ENCODE data around the gene NSD2. TPM values are rescaled to one million over a fixed set of nuclear protein-coding genes. Genes with fewer than 3 reads are reported as not detected.
"Not testable (repeated sequence)": the region's sequence is repeated elsewhere in the genome, so short reads cannot be mapped to it uniquely, and the experiment has no call there.

NSD2 gene
- total and polyA plus RNA-seq, 4 donors = 59.0 to 102 (median 84.1) TPM

- Histone ChIP-seq H3K27ac (ENCODE audit: low read depth, low read length) (no peak overlapping the region), H3K4me1 (ENCODE audit: control insufficient read depth, insufficient read depth, low read length) (no peaks in the 10 kb centered on the region), H3K4me3 (ENCODE audit: low read depth, low read length) (no peak overlapping the region), H3K36me3 (ENCODE audit: control insufficient read depth, insufficient read depth, low read length) (peaks cover 87% of the 10 kb centered on the region), H3K27me3 (ENCODE audit: control insufficient read depth, insufficient read depth, low read length) (no peaks in the 10 kb centered on the region), H3K9me3 (ENCODE audit: control insufficient read depth, insufficient read depth, low read length) (no peaks in the 10 kb centered on the region)
- no peak for DNase-seq (ENCODE audit: low read depth in 4 of 6, low spot score in 6 of 6)
- WGBS (ENCODE audit: insufficient coverage) = 96% methylated on average over 31 of the region's 31 CpGs
Measured at GRCh38 chr4:1841201-1841886, 29.8 kb upstream of the NSD2 start.

- Histone ChIP-seq H3K27me3 (ENCODE audit: control insufficient read depth, insufficient read depth, low read length) (no peaks in the 10 kb centered on the region), H3K36me3 (ENCODE audit: control insufficient read depth, insufficient read depth, low read length) (peaks cover 84% of the 10 kb centered on the region), H3K4me1 (ENCODE audit: control insufficient read depth, insufficient read depth, low read length) (no peaks in the 10 kb centered on the region), H3K27ac (ENCODE audit: low read depth, low read length) (no peak overlapping the region), H3K4me3 (ENCODE audit: low read depth, low read length) (no peak overlapping the region), H3K9me3 (ENCODE audit: control insufficient read depth, insufficient read depth, low read length) (no peaks in the 10 kb centered on the region)
- 98% methylated on average over 9 of the region's 9 CpGs for WGBS (ENCODE audit: insufficient coverage)
- DNase-seq (ENCODE audit: low read depth in 4 of 6, low spot score in 6 of 6) = no peak
Measured at GRCh38 chr4:1841887-1842210, 29.3 kb upstream of the NSD2 start.

DNA sequence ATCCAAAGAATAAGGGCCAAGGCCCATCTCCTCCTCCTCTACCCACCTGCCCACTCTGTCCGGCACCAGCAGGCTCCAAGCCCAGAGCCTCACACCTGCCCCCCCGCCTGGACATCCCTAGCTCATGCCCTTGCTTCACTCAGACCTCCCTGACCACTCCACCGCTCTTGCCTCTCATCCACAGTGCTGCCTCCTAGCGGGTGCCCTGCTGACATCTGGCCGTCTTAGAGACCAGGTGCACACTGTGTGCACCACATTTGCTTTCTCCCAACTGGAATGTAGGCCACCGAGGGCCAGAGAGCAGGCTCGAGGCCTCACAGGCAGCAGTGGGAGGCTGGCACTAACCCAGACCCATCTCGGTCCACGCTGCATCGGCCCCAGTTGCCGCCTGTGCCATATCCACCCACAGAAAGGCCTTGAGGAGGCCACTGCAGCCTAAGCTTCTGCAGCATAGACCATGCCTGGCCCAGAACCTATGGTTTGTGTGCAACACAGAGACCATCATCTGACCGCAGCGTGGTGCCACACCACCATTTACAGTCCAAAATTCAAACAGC lies 28.8 kb upstream of the NSD2 start:
- 89% methylated on average over 13 of the region's 13 CpGs for WGBS (ENCODE audit: insufficient coverage)
- H3K4me1 ChIP-seq (ENCODE audit: control insufficient read depth, insufficient read depth, low read length) = no peaks in the 10 kb centered on the region
- no peak overlapping the region for H3K27ac ChIP-seq (ENCODE audit: low read depth, low read length)
- H3K27me3 ChIP-seq (ENCODE audit: control insufficient read depth, insufficient read depth, low read length) = no peaks in the 10 kb centered on the region
- peaks cover 83% of the 10 kb centered on the region for H3K36me3 ChIP-seq (ENCODE audit: control insufficient read depth, insufficient read depth, low read length)
- H3K9me3 ChIP-seq (ENCODE audit: control insufficient read depth, insufficient read depth, low read length) = no peaks in the 10 kb centered on the region
- no peak for DNase-seq (ENCODE audit: low read depth in 4 of 6, low spot score in 6 of 6)
- no peak overlapping the region for H3K4me3 ChIP-seq (ENCODE audit: low read depth, low read length)

DNA sequence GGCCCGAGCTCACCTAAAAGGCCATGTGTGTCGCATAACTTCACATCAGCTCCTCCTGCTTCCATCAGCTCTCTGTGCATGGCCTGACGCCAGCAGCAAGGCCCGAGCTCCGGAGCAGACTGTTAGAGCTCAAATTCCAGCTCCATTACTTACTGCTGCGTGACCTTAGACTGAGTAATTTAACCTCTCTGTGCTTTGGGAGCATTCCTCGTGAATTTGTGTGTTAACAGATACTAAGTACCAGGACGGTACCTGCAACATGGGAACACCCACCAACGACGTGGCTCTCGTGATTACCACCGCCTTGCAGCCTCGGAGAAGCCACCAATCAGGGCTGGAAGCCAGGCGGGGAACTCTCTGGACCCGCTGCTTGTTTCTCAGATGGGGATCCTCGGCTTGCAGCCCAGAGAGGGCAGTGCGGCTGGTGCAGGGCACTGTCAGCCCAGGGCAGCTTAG lies 28.2 kb upstream of the NSD2 start:
- H3K9me3 ChIP-seq (ENCODE audit: control insufficient read depth, insufficient read depth, low read length) = no peaks in the 10 kb centered on the region
- no peak for DNase-seq (ENCODE audit: low read depth in 4 of 6, low spot score in 6 of 6)
- no peak overlapping the region for H3K4me3 ChIP-seq (ENCODE audit: low read depth, low read length)
- peaks cover 88% of the 10 kb centered on the region for H3K36me3 ChIP-seq (ENCODE audit: control insufficient read depth, insufficient read depth, low read length)
- H3K27me3 ChIP-seq (ENCODE audit: control insufficient read depth, insufficient read depth, low read length) = no peaks in the 10 kb centered on the region
- H3K4me1 ChIP-seq (ENCODE audit: control insufficient read depth, insufficient read depth, low read length) = no peaks in the 10 kb centered on the region
- WGBS (ENCODE audit: insufficient coverage) = 87% methylated on average over 16 of the region's 17 CpGs
- H3K27ac ChIP-seq (ENCODE audit: low read depth, low read length) = no peak overlapping the region

- Histone ChIP-seq H3K4me1 (ENCODE audit: control insufficient read depth, insufficient read depth, low read length) (no peaks in the 10 kb centered on the region), H3K36me3 (ENCODE audit: control insufficient read depth, insufficient read depth, low read length) (peaks cover 81% of the 10 kb centered on the region), H3K27ac (ENCODE audit: low read depth, low read length) (no peak overlapping the region), H3K4me3 (ENCODE audit: low read depth, low read length) (no peak overlapping the region), H3K9me3 (ENCODE audit: control insufficient read depth, insufficient read depth, low read length) (no peaks in the 10 kb centered on the region), H3K27me3 (ENCODE audit: control insufficient read depth, insufficient read depth, low read length) (no peaks in the 10 kb centered on the region)
- no peak for DNase-seq (ENCODE audit: low read depth in 4 of 6, low spot score in 6 of 6)
- WGBS (ENCODE audit: insufficient coverage) = 84% methylated on average over 10 of the region's 10 CpGs
Measured at GRCh38 chr4:1843852-1844251, 27.3 kb upstream of the NSD2 start.

- WGBS (ENCODE audit: insufficient coverage) = 98% methylated on average over 9 of the region's 10 CpGs
Measured at GRCh38 chr4:1844618-1845017, 26.6 kb upstream of the NSD2 start.

DNA sequence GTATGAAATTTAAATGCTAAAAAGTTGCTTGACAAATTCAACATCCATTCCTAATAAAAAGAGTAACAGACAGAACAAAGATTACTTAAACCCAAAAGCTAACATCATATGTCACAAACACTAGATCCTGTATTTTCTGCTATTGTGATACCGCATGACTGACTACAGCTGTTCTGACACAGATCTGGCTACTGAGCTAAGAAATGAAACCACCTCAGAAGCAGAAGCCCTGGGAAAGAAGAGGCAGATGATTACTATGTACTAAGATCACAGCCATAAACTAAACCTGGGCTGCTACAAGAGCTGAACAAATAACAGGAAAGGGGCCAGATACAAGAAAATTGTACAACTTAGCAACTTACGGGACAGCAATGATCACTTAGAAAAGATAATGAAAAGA lies 24.6 kb upstream of the NSD2 start:
- H3K4me3 ChIP-seq (ENCODE audit: low read depth, low read length) = no peak overlapping the region
- no CpG with 5 or more reads among the region's 2 CpGs for WGBS (ENCODE audit: insufficient coverage)

More at GRCh38 chr4:1844618-1845017, 26.6 kb upstream of the NSD2 start:
- H3K27ac ChIP-seq (ENCODE audit: low read depth, low read length); H3K9me3 ChIP-seq (ENCODE audit: control insufficient read depth, insufficient read depth, low read length); H3K4me3 ChIP-seq (ENCODE audit: low read depth, low read length); DNase-seq (ENCODE audit: low read depth in 4 of 6, low spot score in 6 of 6); H3K27me3 ChIP-seq (ENCODE audit: control insufficient read depth, insufficient read depth, low read length); H3K4me1 ChIP-seq (ENCODE audit: control insufficient read depth, insufficient read depth, low read length): not testable (repeated sequence)
- peaks cover 74% of the 10 kb centered on the region for H3K36me3 ChIP-seq (ENCODE audit: control insufficient read depth, insufficient read depth, low read length)

GRCh38 chr4:1850276-1850675 lies 20.9 kb upstream of the NSD2 start:
- peaks cover 38% of the 10 kb centered on the region for H3K36me3 ChIP-seq (ENCODE audit: control insufficient read depth, insufficient read depth, low read length)
- no peak overlapping the region for H3K4me3 ChIP-seq (ENCODE audit: low read depth, low read length)
- no peak for DNase-seq (ENCODE audit: low read depth in 4 of 6, low spot score in 6 of 6)
- 88% methylated on average over 9 of the region's 10 CpGs for WGBS (ENCODE audit: insufficient coverage)
- peaks cover 27% of the 10 kb centered on the region for H3K4me1 ChIP-seq (ENCODE audit: control insufficient read depth, insufficient read depth, low read length)
- no peaks in the 10 kb centered on the region for H3K9me3 ChIP-seq (ENCODE audit: control insufficient read depth, insufficient read depth, low read length)
- no peaks in the 10 kb centered on the region for H3K27me3 ChIP-seq (ENCODE audit: control insufficient read depth, insufficient read depth, low read length)
- H3K27ac ChIP-seq (ENCODE audit: low read depth, low read length) = no peak overlapping the region

More for the DNA sequence above, 24.6 kb upstream of the NSD2 start:
- no peak for DNase-seq (ENCODE audit: low read depth in 4 of 6, low spot score in 6 of 6)
- Histone ChIP-seq H3K27ac (ENCODE audit: low read depth, low read length) (no peak overlapping the region), H3K36me3 (ENCODE audit: control insufficient read depth, insufficient read depth, low read length) (peaks cover 63% of the 10 kb centered on the region), H3K27me3 (ENCODE audit: control insufficient read depth, insufficient read depth, low read length) (no peaks in the 10 kb centered on the region), H3K9me3 (ENCODE audit: control insufficient read depth, insufficient read depth, low read length) (no peaks in the 10 kb centered on the region), H3K4me1 (ENCODE audit: control insufficient read depth, insufficient read depth, low read length) (peaks cover 7% of the 10 kb centered on the region)

- Histone ChIP-seq H3K4me1 (ENCODE audit: control insufficient read depth, insufficient read depth, low read length) (peaks cover 28% of the 10 kb centered on the region), H3K36me3 (ENCODE audit: control insufficient read depth, insufficient read depth, low read length) (peaks cover 30% of the 10 kb centered on the region), H3K27me3 (ENCODE audit: control insufficient read depth, insufficient read depth, low read length) (no peaks in the 10 kb centered on the region), H3K4me3 (ENCODE audit: low read depth, low read length) (no peak overlapping the region), H3K9me3 (ENCODE audit: control insufficient read depth, insufficient read depth, low read length) (no peaks in the 10 kb centered on the region), H3K27ac (ENCODE audit: low read depth, low read length) (no peak overlapping the region)
- DNase-seq (ENCODE audit: low read depth in 4 of 6, low spot score in 6 of 6) = no peak
- 74% methylated on average over 3 of the region's 11 CpGs for whole genome bisulfite sequencing (ENCODE audit: insufficient coverage)
Measured at GRCh38 chr4:1851160-1851559, 20.0 kb upstream of the NSD2 start.
